Keratinocyte (primary cell): ENCODE data around the gene TTC39B. TPM values are rescaled to one million over a fixed set of nuclear protein-coding genes. Genes with fewer than 3 reads are reported as not detected.

Source experiments
- DNase-seq: peaks from one replicate; pipeline ENCODE4 v3.0.0-alpha.2; 2011; ENCODE audit warnings: low read depth, missing footprints, low spot score
- FAIRE-seq: peaks from 2 replicates; lab custom pipeline; 2011; peaks lifted over from hg19 to GRCh38; lab: Jason Lieb, UNC
- H2AFZ ChIP-seq: 2 replicates; pipeline ENCODE4 v1.6.0; 2012; ENCODE audit warnings: low read length, control low read depth, inconsistent platforms; ENCODE audit not compliant: control insufficient read depth
- H3K27ac ChIP-seq: 2 replicates; pipeline ENCODE4 v1.5.1; 2011; ENCODE audit warnings: low read length; ENCODE audit not compliant: control insufficient read depth, insufficient read depth
- H3K27me3 ChIP-seq: 3 replicates; pipeline ENCODE4 v1.6.0; 2011; ENCODE audit warnings: low read length; ENCODE audit not compliant: control insufficient read depth, insufficient read depth; ENCODE audit errors: extremely low read depth
- H3K36me3 ChIP-seq, 2 experiments: 2 replicates in 1 of 2; 3 replicates in 1 of 2; pipeline ENCODE4 v1.5.1; 2011; ENCODE audit warnings: low read length in 2 of 2, mild to moderate bottlenecking in 1 of 2; ENCODE audit not compliant: control insufficient read depth in 2 of 2, insufficient read depth in 2 of 2; ENCODE audit errors: extremely low read depth in 1 of 2
- H3K4me1 ChIP-seq: 3 replicates; pipeline ENCODE4 v1.5.1; 2011; ENCODE audit warnings: low read length; ENCODE audit not compliant: control insufficient read depth, insufficient read depth; ENCODE audit errors: extremely low read depth
- H3K4me2 ChIP-seq: 3 replicates; pipeline ENCODE4 v1.6.0; 2011; ENCODE audit warnings: low read depth, low read length; ENCODE audit not compliant: control insufficient read depth, insufficient read depth; ENCODE audit errors: extremely low read depth
- H3K4me3 ChIP-seq, 3 experiments: fragments of 200-600 bp in 1 of 3; sonication (generic) in 1 of 3; 2 replicates in 2 of 3; 3 replicates in 1 of 3; pipeline ENCODE4 v1.5.1; 2011 to 2016; ENCODE audit warnings: low read length in 3 of 3, mild to moderate bottlenecking in 3 of 3, control low read depth in 2 of 3, inconsistent platforms in 1 of 3, low read depth in 1 of 3, mixed read lengths in 1 of 3, mixed run types in 1 of 3, moderate library complexity in 1 of 3; ENCODE audit not compliant: control insufficient read depth in 2 of 3, insufficient read depth in 2 of 3; ENCODE audit errors: extremely low read depth in 1 of 3
- H3K79me2 ChIP-seq: 2 replicates; pipeline ENCODE4 v1.6.0; 2012; ENCODE audit warnings: low read length; ENCODE audit not compliant: control insufficient read depth, insufficient read depth
- H3K9ac ChIP-seq: 3 replicates; pipeline ENCODE4 v1.6.0; 2011; ENCODE audit warnings: low read length; ENCODE audit not compliant: control insufficient read depth, insufficient read depth; ENCODE audit errors: extremely low read depth
- H3K9me1 ChIP-seq: 3 replicates; pipeline ENCODE4 v1.6.0; 2011; ENCODE audit warnings: low read length; ENCODE audit not compliant: control insufficient read depth, insufficient read depth; ENCODE audit errors: extremely low read depth
- H3K9me3 ChIP-seq: 2 replicates; pipeline ENCODE4 v1.5.1; 2012; ENCODE audit warnings: low read depth, low read length; ENCODE audit not compliant: control insufficient read depth
- H4K20me1 ChIP-seq: 3 replicates; pipeline ENCODE4 v1.6.0; 2011; ENCODE audit warnings: low read length; ENCODE audit not compliant: control insufficient read depth, insufficient read depth; ENCODE audit errors: extremely low read depth
- EZH2 ChIP-seq: IDR thresholded peaks from one replicate; pipeline ENCODE4 v1.6.1; 2012; ENCODE audit warnings: inconsistent platforms, mild to moderate bottlenecking, low read length, moderate library complexity
- dilution Hi-C: fragments of 300-500 bp; cut with MboI; formaldehyde crosslinking; loops from one replicate; pipeline ENCODE4 v1.7.0; 2020; ENCODE audit warnings: low sequenced_read_pairs; ENCODE audit not compliant: extremely low pct_ligation_motif_present
- polyA plus RNA-seq, 5 experiments: library from polyadenylated mRNA; depleted of rRNA in 3 of 5; stranded (reverse) in 3 of 5; stranded (forward) in 1 of 5; unstranded in 1 of 5; fragments of >200 nt; gene quantifications; 1 replicate in 1 of 5; 2 replicates in 3 of 5; 3 replicates in 1 of 5; pipeline versions ENCODE4 v1.2.1 to v1.2.3, GENCODE V29; 2011 to 2012; ENCODE audit warnings: missing spikeins in 2 of 5, low read depth in 1 of 5, low replicate concordance in 1 of 5
- TF ChIP-seq, protein P1 (sequence below), 3 experiments: IDR thresholded peaks in 1 of 3; conservative IDR thresholded peaks in 1 of 3; optimal IDR thresholded peaks in 1 of 3; 2 replicates in 2 of 3; 3 replicates in 1 of 3; pipeline versions ENCODE3 to v1.5.1; 2011; ENCODE audit warnings: low read length in 3 of 3, mild to moderate bottlenecking in 3 of 3, moderate library complexity in 2 of 3, control low read depth in 1 of 3, inconsistent platforms in 1 of 3; ENCODE audit not compliant: insufficient read depth in 2 of 3; ENCODE audit errors: extremely low read depth in 1 of 3

The TTC39B gene
- polyA plus RNA-seq, 1 donor (not counting 4 experiments of a cell fraction or from before 2014, with no cell fraction given) = 9.7 TPM

DNA sequence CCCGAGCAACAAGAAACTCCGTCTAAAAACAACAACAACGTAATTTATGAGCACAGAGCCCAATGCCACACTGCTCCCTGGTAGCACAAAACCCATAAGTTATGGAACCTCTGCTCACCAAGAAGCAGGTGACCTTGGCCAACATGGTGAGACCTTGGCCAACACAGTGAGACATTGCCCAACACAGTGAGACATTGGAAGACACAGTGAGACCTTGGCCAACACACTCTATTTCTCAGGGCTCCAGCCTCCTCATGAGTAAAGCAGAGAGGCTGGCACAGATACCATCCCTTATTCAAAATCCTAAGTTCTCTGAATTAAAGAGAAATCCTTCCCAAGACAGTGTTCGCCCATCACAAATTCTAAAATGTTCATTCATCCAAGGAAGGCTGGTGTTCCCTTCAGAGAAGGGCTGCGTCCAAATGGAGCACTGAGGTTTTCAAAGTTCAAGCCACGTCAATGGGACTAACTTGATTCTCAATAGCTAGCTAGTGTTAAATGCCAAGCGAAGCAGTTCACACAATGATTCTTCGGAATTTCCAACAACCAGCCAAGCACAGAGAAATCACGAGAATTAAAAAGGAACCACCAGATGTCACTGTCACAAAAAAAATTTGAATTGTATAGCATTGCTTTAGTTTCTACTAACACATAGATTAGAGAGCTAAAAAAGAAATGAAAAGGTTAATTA lies 29.5 kb downstream of the TTC39B start:
- no peak overlapping the region for H3K9ac ChIP-seq
- FAIRE-seq (no peak), DNase-seq (no peak)
- no peaks in the 10 kb centered on the region for H3K36me3 ChIP-seq
- TF ChIP-seq, protein P1, sequence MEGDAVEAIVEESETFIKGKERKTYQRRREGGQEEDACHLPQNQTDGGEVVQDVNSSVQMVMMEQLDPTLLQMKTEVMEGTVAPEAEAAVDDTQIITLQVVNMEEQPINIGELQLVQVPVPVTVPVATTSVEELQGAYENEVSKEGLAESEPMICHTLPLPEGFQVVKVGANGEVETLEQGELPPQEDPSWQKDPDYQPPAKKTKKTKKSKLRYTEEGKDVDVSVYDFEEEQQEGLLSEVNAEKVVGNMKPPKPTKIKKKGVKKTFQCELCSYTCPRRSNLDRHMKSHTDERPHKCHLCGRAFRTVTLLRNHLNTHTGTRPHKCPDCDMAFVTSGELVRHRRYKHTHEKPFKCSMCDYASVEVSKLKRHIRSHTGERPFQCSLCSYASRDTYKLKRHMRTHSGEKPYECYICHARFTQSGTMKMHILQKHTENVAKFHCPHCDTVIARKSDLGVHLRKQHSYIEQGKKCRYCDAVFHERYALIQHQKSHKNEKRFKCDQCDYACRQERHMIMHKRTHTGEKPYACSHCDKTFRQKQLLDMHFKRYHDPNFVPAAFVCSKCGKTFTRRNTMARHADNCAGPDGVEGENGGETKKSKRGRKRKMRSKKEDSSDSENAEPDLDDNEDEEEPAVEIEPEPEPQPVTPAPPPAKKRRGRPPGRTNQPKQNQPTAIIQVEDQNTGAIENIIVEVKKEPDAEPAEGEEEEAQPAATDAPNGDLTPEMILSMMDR (optimal IDR thresholded peaks at IDR 0.05 in 1 of 3, IDR thresholded peaks at IDR 0.05 in 1 of 3, conservative IDR thresholded peaks at IDR 0.05 in 1 of 3; ENCODE audit: extremely low read depth in 1 of 3, insufficient read depth in 2 of 3, low read length in 3 of 3) = no peak
- TF ChIP-seq EZH2 = no peak
- peaks cover under 1% of the 10 kb centered on the region for H3K79me2 ChIP-seq
- dilution Hi-C loops = no loop called here
- no peak overlapping the region for H3K4me2 ChIP-seq
- H3K9me3 ChIP-seq = no peaks in the 10 kb centered on the region
- H3K27me3 ChIP-seq = no peaks in the 10 kb centered on the region
- no peak overlapping the region for H3K27ac ChIP-seq
- H2AFZ ChIP-seq = no peak overlapping the region
- no peaks in the 10 kb centered on the region for H4K20me1 ChIP-seq
- no peaks in the 10 kb centered on the region for H3K9me1 ChIP-seq
- no peak overlapping the region for H3K4me3 ChIP-seq
- no peaks in the 10 kb centered on the region for H3K4me1 ChIP-seq

GRCh38 chr9:15276328-15276938 lies 30.6 kb downstream of the TTC39B start:
- Histone ChIP-seq H3K79me2 (no peaks in the 10 kb centered on the region), H3K4me1 (no peaks in the 10 kb centered on the region), H3K9me1 (no peaks in the 10 kb centered on the region), H4K20me1 (no peaks in the 10 kb centered on the region), H2AFZ (no peak overlapping the region), H3K27me3 (no peaks in the 10 kb centered on the region), H3K9ac (no peak overlapping the region), H3K27ac (no peak overlapping the region), H3K9me3 (no peaks in the 10 kb centered on the region), H3K36me3 (no peaks in the 10 kb centered on the region), H3K4me2 (no peak overlapping the region), H3K4me3 (no peak overlapping the region)
- no peak for FAIRE-seq
- DNase-seq = no peak
- TF ChIP-seq, protein P1 (optimal IDR thresholded peaks at IDR 0.05 in 1 of 3, IDR thresholded peaks at IDR 0.05 in 1 of 3, conservative IDR thresholded peaks at IDR 0.05 in 1 of 3; ENCODE audit: extremely low read depth in 1 of 3, insufficient read depth in 2 of 3, low read length in 3 of 3) = no peak
- TF ChIP-seq EZH2 = no peak
- dilution Hi-C loops = no loop called here
